LNCAP (cell line): Measurements from ENCODE around the gene TSPAN9.

Experiments
- CTCF ChIP-seq: fragments of 450-650 bp; IDR thresholded peaks from 2 replicates; pipeline ENCODE4 v1.5.1; 2017; ENCODE audit warnings: mild to moderate bottlenecking

The TSPAN9 gene

GRCh38 chr12:3275171-3276041, 198.2 kb downstream of the TSPAN9 start:
- TF ChIP-seq CTCF, result peak; percentile 97

- TF ChIP-seq CTCF, result no peak
These were observed 199.0 kb downstream of the TSPAN9 start for GRCh38 chr12:3276226-3276625.

GRCh38 chr12:3277306-3277943, 200.2 kb downstream of the TSPAN9 start:
- TF ChIP-seq CTCF, result no peak

GRCh38 chr12:3278681-3279414, 201.7 kb downstream of the TSPAN9 start:
- no peak for TF ChIP-seq CTCF

GRCh38 chr12:3279415-3279780, 202.2 kb downstream of the TSPAN9 start:
- no peak for TF ChIP-seq CTCF

- no peak for TF ChIP-seq CTCF
These were observed 202.7 kb downstream of the TSPAN9 start for GRCh38 chr12:3279832-3280231.

- TF ChIP-seq CTCF, result no peak
These were observed 203.8 kb downstream of the TSPAN9 start for GRCh38 chr12:3280967-3281366.
